Neuronal stem cell (in vitro differentiated cells): ENCODE data around the gene PPP3R1.

Source experiments
- DNase-seq: peaks from one replicate; pipeline ENCODE4 v3.0.0-alpha.2; 2013; ENCODE audit warnings: low spot score
- H2AFZ ChIP-seq: one replicate; pipeline ENCODE4 v1.6.1; 2013; ENCODE audit warnings: mild to moderate bottlenecking, low read length, inconsistent platforms
- H2AK5ac ChIP-seq: 2 replicates; pipeline ENCODE4 v1.6.1; 2013; ENCODE audit warnings: low read depth, mild to moderate bottlenecking, inconsistent platforms, low read length, moderate library complexity, mixed read lengths
- H2BK120ac ChIP-seq: 2 replicates; pipeline ENCODE4 v1.6.1; 2013; ENCODE audit warnings: low read depth, mild to moderate bottlenecking, inconsistent platforms, low read length, moderate library complexity, mixed read lengths
- H2BK12ac ChIP-seq: one replicate; pipeline ENCODE4 v1.6.1; 2013; ENCODE audit warnings: low read length, inconsistent platforms
- H2BK15ac ChIP-seq: 2 replicates; pipeline ENCODE4 v1.6.1; 2013; ENCODE audit warnings: mild to moderate bottlenecking, low read length, inconsistent platforms, mixed read lengths
- H2BK5ac ChIP-seq: one replicate; pipeline ENCODE4 v1.6.1; 2013; ENCODE audit warnings: inconsistent platforms, mild to moderate bottlenecking, low read length, moderate library complexity
- H3K14ac ChIP-seq: one replicate; pipeline ENCODE4 v1.6.1; 2013; ENCODE audit warnings: low read length, inconsistent platforms
- H3K18ac ChIP-seq: 2 replicates; pipeline ENCODE4 v1.6.1; 2013; ENCODE audit warnings: low read length, inconsistent platforms
- H3K23ac ChIP-seq: 2 replicates; pipeline ENCODE4 v1.6.1; 2013; ENCODE audit warnings: low read depth, mild to moderate bottlenecking, mixed read lengths, low read length, inconsistent platforms; ENCODE audit not compliant: poor library complexity
- H3K27ac ChIP-seq: replicated peaks from 3 replicates; pipeline ENCODE4 v1.5.1; 2013; ENCODE audit warnings: low read length, inconsistent platforms
- H3K27me3 ChIP-seq, 3 experiments: 2 replicates each; pipeline ENCODE4 v1.6.1; 2013; ENCODE audit warnings: low read length in 3 of 3, mild to moderate bottlenecking in 2 of 3, inconsistent platforms in 1 of 3, low read depth in 1 of 3, mixed read lengths in 1 of 3, moderate library complexity in 1 of 3; ENCODE audit not compliant: control insufficient read depth in 3 of 3, insufficient read depth in 3 of 3
- H3K36me3 ChIP-seq, 2 donors: replicated peaks in 1 of 2; 2 replicates each; pipeline ENCODE4 v1.6.1; 2013; ENCODE audit warnings: low read length in 2 of 2; ENCODE audit not compliant: control insufficient read depth in 2 of 2, insufficient read depth in 2 of 2
- H3K4ac ChIP-seq: 2 replicates; pipeline ENCODE4 v1.6.1; 2013; ENCODE audit warnings: inconsistent platforms, mild to moderate bottlenecking, low read length, moderate library complexity
- H3K4me1 ChIP-seq, 2 donors: 1 replicate in 1 of 2; 2 replicates in 1 of 2; pipeline ENCODE4 v1.6.1; 2013; ENCODE audit warnings: low read length in 2 of 2, low read depth in 1 of 2; ENCODE audit not compliant: control insufficient read depth in 2 of 2, insufficient read depth in 1 of 2
- H3K4me2 ChIP-seq: one replicate; pipeline ENCODE4 v1.6.1; 2013; ENCODE audit warnings: mild to moderate bottlenecking, low read length, inconsistent platforms; ENCODE audit not compliant: insufficient read depth, poor library complexity, severe bottlenecking
- H3K4me3 ChIP-seq, 2 donors: 2 replicates each; pipeline ENCODE4 v1.5.1; 2013; ENCODE audit warnings: low read length in 2 of 2, mild to moderate bottlenecking in 2 of 2, inconsistent platforms in 1 of 2, moderate library complexity in 1 of 2
- H3K79me1 ChIP-seq: one replicate; pipeline ENCODE4 v1.6.1; 2013; ENCODE audit warnings: low read depth, mild to moderate bottlenecking, inconsistent platforms, low read length, moderate library complexity
- H3K9ac ChIP-seq: one replicate; pipeline ENCODE4 v1.6.1; 2013; ENCODE audit warnings: mild to moderate bottlenecking, low read depth, low read length, inconsistent platforms; ENCODE audit not compliant: poor library complexity
- H3K9me3 ChIP-seq, 2 donors: replicated peaks in 1 of 2; 2 replicates each; pipeline versions ENCODE3 to v1.6.1; 2013; ENCODE audit warnings: low read length in 2 of 2, mild to moderate bottlenecking in 2 of 2, inconsistent platforms in 1 of 2, low read depth in 1 of 2, mixed read lengths in 1 of 2, moderate library complexity in 1 of 2; ENCODE audit not compliant: control insufficient read depth in 2 of 2, insufficient read depth in 1 of 2
- H4K8ac ChIP-seq: one replicate; pipeline ENCODE4 v1.6.1; 2013; ENCODE audit warnings: low read depth, mild to moderate bottlenecking, inconsistent platforms, low read length, moderate library complexity
- H4K91ac ChIP-seq: one replicate; pipeline ENCODE4 v1.6.1; 2013; ENCODE audit warnings: low read length, low read depth, mild to moderate bottlenecking, inconsistent platforms; ENCODE audit not compliant: poor library complexity
- WGBS, 2 donors: extraction: QIAGEN DNeasy Blood & Tissue Kit; methylation state at CpG; one replicate each; pipeline ENCODE4 v1.1.7; 2013; ENCODE audit warnings: missing lambda C conversion rate in 2 of 2, mixed read lengths in 1 of 2; ENCODE audit not compliant: insufficient read length in 2 of 2, insufficient replicate concordance in 1 of 2; ENCODE audit errors: extremely low coverage in 2 of 2; 5-methylcytosine and 5-hydroxymethylcytosine counted together

The PPP3R1 gene

GRCh38 chr2:68196120-68196716, 56.1 kb downstream of the PPP3R1 start:
- Histone ChIP-seq H2BK5ac (no peak overlapping the region), H3K4me2 (no peak overlapping the region), H4K8ac (no peak overlapping the region), H3K9ac (no peak overlapping the region), H2BK15ac (no peak overlapping the region), H2AK5ac (no peak overlapping the region), H3K27me3 (no peaks in the 10 kb centered on the region), H2AFZ (no peak overlapping the region), H3K9me3 (no peaks in the 10 kb centered on the region), H3K4me3 (no peak overlapping the region), H4K91ac (no peak overlapping the region), H2BK120ac (no peak overlapping the region), H3K27ac (no peak overlapping the region), H3K4me1 (no peaks in the 10 kb centered on the region), H3K4ac (no peak overlapping the region), H3K18ac (no peak overlapping the region), H3K36me3 (peaks cover 0 to 10% of the 10 kb centered on the region in 2 donors), H3K23ac (no peak overlapping the region), H3K14ac (no peak overlapping the region), H2BK12ac (no peak overlapping the region), H3K79me1 (no peaks in the 10 kb centered on the region)
- DNase-seq, result no peak
- WGBS, 2 donors, result no CpG with 5 or more reads among the region's 4 CpGs

GRCh38 chr2:68195096-68195495, 57.2 kb downstream of the PPP3R1 start:
- Histone ChIP-seq H2BK120ac (no peak overlapping the region), H4K8ac (no peak overlapping the region), H3K27ac (no peak overlapping the region), H3K4me3 (no peak overlapping the region), H3K9me3 (no peaks in the 10 kb centered on the region), H3K4ac (no peak overlapping the region), H2AK5ac (no peak overlapping the region), H2AFZ (no peak overlapping the region), H3K9ac (no peak overlapping the region), H2BK12ac (no peak overlapping the region), H2BK15ac (no peak overlapping the region), H3K36me3 (peaks cover 0 to 10% of the 10 kb centered on the region in 2 donors), H3K4me2 (no peak overlapping the region), H3K18ac (no peak overlapping the region), H3K14ac (no peak overlapping the region), H3K79me1 (peaks cover 2% of the 10 kb centered on the region), H3K23ac (no peak overlapping the region), H3K4me1 (no peaks in the 10 kb centered on the region), H4K91ac (no peak overlapping the region), H2BK5ac (no peak overlapping the region), H3K27me3 (no peaks in the 10 kb centered on the region)
- no peak for DNase-seq

GRCh38 chr2:68193787-68194372, 58.5 kb downstream of the PPP3R1 start:
- no peak overlapping the region for H3K14ac ChIP-seq
- no peak overlapping the region for H3K27ac ChIP-seq
- no peak overlapping the region for H2BK5ac ChIP-seq
- no peak overlapping the region for H2AK5ac ChIP-seq
- no peak overlapping the region for H2BK120ac ChIP-seq
- no CpG with 5 or more reads among the region's 4 CpGs for WGBS, 2 donors
- H3K27me3 ChIP-seq, result no peaks in the 10 kb centered on the region
- no peak overlapping the region for H3K4ac ChIP-seq
- no peak overlapping the region for H2BK12ac ChIP-seq
- no peak overlapping the region for H4K91ac ChIP-seq
- no peak overlapping the region for H3K18ac ChIP-seq
- H2BK15ac ChIP-seq, result no peak overlapping the region
- peaks cover 0 to 10% of the 10 kb centered on the region in 2 donors for H3K36me3 ChIP-seq
- H3K4me1 ChIP-seq, result no peaks in the 10 kb centered on the region
- H4K8ac ChIP-seq, result no peak overlapping the region
- no peak overlapping the region for H3K9ac ChIP-seq
- DNase-seq, result no peak
- no peak overlapping the region for H3K4me2 ChIP-seq
- H3K9me3 ChIP-seq, result no peaks in the 10 kb centered on the region
- H3K4me3 ChIP-seq, result no peak overlapping the region
- H2AFZ ChIP-seq, result no peak overlapping the region
- H3K23ac ChIP-seq, result no peak overlapping the region
- peaks cover 2% of the 10 kb centered on the region for H3K79me1 ChIP-seq

GRCh38 chr2:68193144-68193543, 59.2 kb downstream of the PPP3R1 start:
- Histone ChIP-seq H3K4me2 (no peak overlapping the region), H3K14ac (no peak overlapping the region)

More at GRCh38 chr2:68193144-68193543, 59.2 kb downstream of the PPP3R1 start:
- H2BK12ac ChIP-seq, result no peak overlapping the region
- H2BK120ac ChIP-seq, result no peak overlapping the region
- H3K4me3 ChIP-seq, result no peak overlapping the region
- H3K23ac ChIP-seq, result no peak overlapping the region
- no peak overlapping the region for H2AFZ ChIP-seq
- WGBS, 2 donors, result no CpG with 5 or more reads among the region's 3 CpGs
- H3K9ac ChIP-seq, result no peak overlapping the region
- no peak overlapping the region for H4K91ac ChIP-seq
- H3K36me3 ChIP-seq, result peaks cover 0 to 10% of the 10 kb centered on the region in 2 donors
- H3K4ac ChIP-seq, result no peak overlapping the region
- H3K27me3 ChIP-seq, result no peaks in the 10 kb centered on the region
- DNase-seq, result no peak
- no peak overlapping the region for H3K18ac ChIP-seq
- no peaks in the 10 kb centered on the region for H3K9me3 ChIP-seq
- no peaks in the 10 kb centered on the region for H3K4me1 ChIP-seq
- H2AK5ac ChIP-seq, result no peak overlapping the region
- H2BK5ac ChIP-seq, result no peak overlapping the region
- H2BK15ac ChIP-seq, result no peak overlapping the region
- no peak overlapping the region for H3K27ac ChIP-seq
- peaks cover 2% of the 10 kb centered on the region for H3K79me1 ChIP-seq
- H4K8ac ChIP-seq, result no peak overlapping the region
